ENCODE data around the gene NAALADL2. TPM values are rescaled to one million over a fixed set of nuclear protein-coding genes. Genes with fewer than 3 reads are reported as not detected.
A peak's percentile ranks its signal among the peaks of the same experiment; 100 is the strongest.

The NAALADL2 gene
- total RNA-seq, 1 donor from 2014 or later = 2.9 TPM

- H3K4me3 ChIP-seq (ENCODE audit: low read depth, low read length) = no peak overlapping the region
- no peak for DNase-seq (ENCODE audit: low read depth)
- no peak for TF ChIP-seq CTCF (conservative IDR thresholded peaks at IDR 0.05; ENCODE audit: low read depth, low read length)
These were observed 477.4 kb downstream of the NAALADL2 start for GRCh38 chr3:175336406-175337133.

DNA sequence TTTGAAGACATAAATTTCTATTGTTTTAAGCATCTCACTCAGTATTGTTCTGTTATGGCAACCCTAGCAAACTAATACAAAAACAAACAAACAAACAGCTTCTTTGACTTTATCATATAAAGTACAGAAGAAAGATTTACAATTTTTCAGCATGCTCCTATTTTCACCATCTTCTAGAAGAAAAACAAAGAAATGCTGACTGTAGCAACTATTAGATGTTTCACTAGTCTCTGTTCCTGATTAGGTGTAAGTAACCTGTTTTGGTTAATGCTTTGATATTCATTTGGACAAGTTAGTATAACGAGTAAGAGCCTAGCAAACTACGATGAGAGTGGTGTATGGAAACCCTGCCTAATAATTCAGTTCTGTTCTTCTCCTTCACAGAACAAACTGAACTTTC, 478.5 kb downstream of the NAALADL2 start:
- H3K4me3 ChIP-seq (ENCODE audit: low read depth, low read length) = no peak overlapping the region
- no peak for TF ChIP-seq CTCF (conservative IDR thresholded peaks at IDR 0.05; ENCODE audit: low read depth, low read length)
- no peak for DNase-seq (ENCODE audit: low read depth)

DNA sequence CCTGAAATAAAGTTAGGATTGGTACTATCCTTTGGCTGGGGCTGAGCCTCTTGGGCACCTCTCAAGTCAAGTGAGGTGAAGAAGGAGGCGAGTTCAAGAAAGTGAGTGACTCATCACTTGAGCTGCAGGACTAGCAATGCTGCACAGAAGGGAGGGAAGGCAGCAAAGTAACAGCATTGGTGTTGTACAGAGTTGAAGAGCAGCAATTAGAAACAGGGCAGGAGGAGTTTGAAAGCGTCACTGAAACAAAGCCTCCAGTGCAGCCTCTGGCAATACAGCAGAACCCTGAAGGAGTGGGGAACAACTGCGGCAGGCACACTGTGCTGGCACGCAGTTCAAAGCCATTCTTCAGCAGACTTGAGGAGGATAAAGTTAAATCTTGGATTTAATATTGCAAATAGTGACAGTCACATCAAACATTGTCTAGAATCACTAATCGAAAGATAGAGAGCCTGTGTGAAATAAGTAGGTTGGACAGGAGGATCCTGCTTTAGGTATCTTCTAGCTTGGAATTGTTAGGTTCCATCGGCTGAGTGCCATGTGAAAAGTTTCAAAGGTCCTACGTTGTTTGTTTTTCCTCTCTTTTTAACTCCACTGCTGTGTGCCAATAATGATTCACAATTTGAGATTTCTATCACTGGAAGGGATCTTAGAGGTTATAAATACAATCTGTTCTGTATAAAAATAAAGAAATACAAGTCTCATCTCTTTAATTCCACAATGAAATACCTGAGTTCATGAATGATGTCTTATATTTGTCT, 479.8 kb downstream of the NAALADL2 start:
- H3K4me3 ChIP-seq (ENCODE audit: low read depth, low read length) = no peak overlapping the region
- peak; percentile 33 for DNase-seq (ENCODE audit: low read depth)
- TF ChIP-seq CTCF (conservative IDR thresholded peaks at IDR 0.05; ENCODE audit: low read depth, low read length) = no peak

GRCh38 chr3:175340338-175341015, 481.3 kb downstream of the NAALADL2 start:
- no peak overlapping the region for H3K4me3 ChIP-seq (ENCODE audit: low read depth, low read length)
- DNase-seq (ENCODE audit: low read depth) = no peak
- TF ChIP-seq CTCF (conservative IDR thresholded peaks at IDR 0.05; ENCODE audit: low read depth, low read length) = no peak

DNA sequence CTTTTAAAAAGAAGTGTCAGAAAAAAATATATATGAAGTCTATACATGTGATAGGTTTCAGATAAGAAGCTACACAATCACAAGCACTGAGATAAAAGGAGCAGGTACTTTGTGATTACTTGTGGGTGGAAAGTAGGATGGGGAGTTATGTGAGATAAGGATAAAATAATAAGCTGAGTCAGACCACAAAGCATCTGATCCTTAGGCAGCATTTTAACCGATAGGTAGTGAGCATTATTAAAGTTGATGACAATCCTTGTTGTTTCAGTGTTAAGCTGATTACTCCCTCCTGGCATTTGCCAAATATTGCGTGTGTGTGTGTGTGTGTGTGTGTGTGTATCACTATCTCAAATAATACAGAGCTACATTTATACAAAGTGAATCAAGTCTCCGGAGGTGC, 483.1 kb downstream of the NAALADL2 start:
- DNase-seq (ENCODE audit: low read depth) = no peak
- no peak for TF ChIP-seq CTCF (conservative IDR thresholded peaks at IDR 0.05; ENCODE audit: low read depth, low read length)

GRCh38 chr3:175343946-175344345, 484.8 kb downstream of the NAALADL2 start:
- no peak for DNase-seq (ENCODE audit: low read depth)
- no peak overlapping the region for H3K4me3 ChIP-seq (ENCODE audit: low read depth, low read length)
- TF ChIP-seq CTCF (conservative IDR thresholded peaks at IDR 0.05; ENCODE audit: low read depth, low read length) = no peak

More for the DNA sequence above, 483.1 kb downstream of the NAALADL2 start:
- H3K4me3 ChIP-seq (ENCODE audit: low read depth, low read length) = no peak overlapping the region

Data from epithelial cell of proximal tubule (primary cell).